Kidney (tissue), 14 donors: ENCODE results near the gene TRIM69. TPM values are rescaled to one million over a fixed set of nuclear protein-coding genes. Genes with fewer than 3 reads are reported as not detected.

Experiments used
- DNase-seq, 5 donors: peaks; one replicate each; pipeline ENCODE4 v3.0.0-alpha.2; 2013 to 2020
- FAIRE-seq: peaks from 2 replicates; lab custom pipeline; 2012; peaks lifted over from hg19 to GRCh38; lab: Jason Lieb, UNC
- H3K27ac ChIP-seq, 2 donors: one replicate each; pipeline ENCODE4 v1.7.0; 2013; ENCODE audit warnings: low read depth in 2 of 2, low read length in 2 of 2, inconsistent platforms in 1 of 2
- H3K27me3 ChIP-seq: one replicate; pipeline ENCODE4 v1.7.1; 2013; ENCODE audit warnings: low read length, inconsistent platforms; ENCODE audit not compliant: control insufficient read depth, insufficient read depth
- H3K36me3 ChIP-seq, 3 donors: one replicate each; pipeline versions ENCODE4 v1.7.0 to v1.7.1; 2013; ENCODE audit warnings: low read length in 3 of 3, control low read depth in 1 of 3, inconsistent platforms in 1 of 3; ENCODE audit not compliant: insufficient read depth in 3 of 3, control insufficient read depth in 2 of 3
- H3K4me1 ChIP-seq, 3 donors: one replicate each; pipeline versions ENCODE4 v1.7.0 to v1.7.1; 2013; ENCODE audit warnings: low read length in 3 of 3, inconsistent platforms in 1 of 3, low read depth in 1 of 3; ENCODE audit not compliant: control insufficient read depth in 2 of 3, insufficient read depth in 2 of 3
- H3K4me3 ChIP-seq, 3 donors: one replicate each; pipeline versions ENCODE4 v1.7.0 to v1.8.1; 2013; ENCODE audit warnings: low read length in 3 of 3, control low read depth in 1 of 3, inconsistent platforms in 1 of 3
- H3K9ac ChIP-seq, 3 donors: one replicate each; pipeline versions ENCODE4 v1.7.0 to v1.7.1; 2013; ENCODE audit warnings: low read length in 3 of 3, control low read depth in 1 of 3, inconsistent platforms in 1 of 3
- H3K9me3 ChIP-seq, 3 donors: one replicate each; pipeline versions ENCODE4 v1.7.0 to v1.7.1; 2013; ENCODE audit warnings: low read length in 3 of 3, control low read depth in 1 of 3, inconsistent platforms in 1 of 3; ENCODE audit not compliant: control insufficient read depth in 2 of 3, insufficient read depth in 1 of 3
- intact Hi-C: fragments of 100-400 bp; cut with DNase I; formaldehyde crosslinking; loops from one replicate; pipeline ENCODE4 v1.11.1; 2022
- polyA plus RNA-seq: library from polyadenylated mRNA; stranded (reverse); fragments of 350-450 nt; fragmentation: Illumina TruSeq; extraction: RNeasy Lipid Tissue Mini Kit (QIAGEN cat#74804); gene quantifications from one replicate; pipeline ENCODE4 v1.2.3, GENCODE V29; 2014; ENCODE audit warnings: low read depth, low replicate concordance; ENCODE audit not compliant: insufficient read depth
- total RNA-seq: library from RNA; stranded (reverse); fragmentation: NEBNext Ultra II Directional; extraction: Animal tissue kit (Norgen Biotek cat#: 25700); gene quantifications from one replicate; pipeline ENCODE4 v1.2.1, GENCODE V29; 2021
- TF ChIP-seq, protein P1 (sequence below): IDR thresholded peaks from 3 replicates; pipeline ENCODE4 v1.5.1; 2012; ENCODE audit warnings: mild to moderate bottlenecking, moderate library complexity, borderline replicate concordance; ENCODE audit not compliant: insufficient read depth; ENCODE audit errors: extremely low read depth
- donor health status: control.
- donor health status: control.
- donor health status: control.
- donor health status: control.
- donor health status: control.
- donor health status: DM: yes; HTN: yes; CAD: no.
- donor health status: Normal renal cell carcinoma (clear cell type).

The TRIM69 gene
- total and polyA plus RNA-seq, 2 donors from 2014 or later, result 29.6 to 41.2 TPM

GRCh38 chr15:44706946-44707636 lies 29.2 kb upstream of the TRIM69 start:
- H3K9ac ChIP-seq, result no peak overlapping the region
- no peak overlapping the region for H3K27ac ChIP-seq
- no peaks in the 10 kb centered on the region for H3K27me3 ChIP-seq

GRCh38 chr15:44710236-44711095 lies 25.9 kb upstream of the TRIM69 start:
- intact Hi-C loops, result no loop called here
- Histone ChIP-seq H3K36me3 (peaks cover 0 to 8% (median 3%) of the 10 kb centered on the region in 3 donors), H3K9me3 (no peaks in the 10 kb centered on the region), H3K9ac (peak overlapping the region; percentile 74 to 99 (median 89)), H3K4me1 (no peaks in the 10 kb centered on the region), H3K27me3 (no peaks in the 10 kb centered on the region), H3K27ac (peak overlapping the region; percentile 99 to 100), H3K4me3 (peak overlapping the region; percentile 81 to 98 (median 91))
- TF ChIP-seq, protein P1, sequence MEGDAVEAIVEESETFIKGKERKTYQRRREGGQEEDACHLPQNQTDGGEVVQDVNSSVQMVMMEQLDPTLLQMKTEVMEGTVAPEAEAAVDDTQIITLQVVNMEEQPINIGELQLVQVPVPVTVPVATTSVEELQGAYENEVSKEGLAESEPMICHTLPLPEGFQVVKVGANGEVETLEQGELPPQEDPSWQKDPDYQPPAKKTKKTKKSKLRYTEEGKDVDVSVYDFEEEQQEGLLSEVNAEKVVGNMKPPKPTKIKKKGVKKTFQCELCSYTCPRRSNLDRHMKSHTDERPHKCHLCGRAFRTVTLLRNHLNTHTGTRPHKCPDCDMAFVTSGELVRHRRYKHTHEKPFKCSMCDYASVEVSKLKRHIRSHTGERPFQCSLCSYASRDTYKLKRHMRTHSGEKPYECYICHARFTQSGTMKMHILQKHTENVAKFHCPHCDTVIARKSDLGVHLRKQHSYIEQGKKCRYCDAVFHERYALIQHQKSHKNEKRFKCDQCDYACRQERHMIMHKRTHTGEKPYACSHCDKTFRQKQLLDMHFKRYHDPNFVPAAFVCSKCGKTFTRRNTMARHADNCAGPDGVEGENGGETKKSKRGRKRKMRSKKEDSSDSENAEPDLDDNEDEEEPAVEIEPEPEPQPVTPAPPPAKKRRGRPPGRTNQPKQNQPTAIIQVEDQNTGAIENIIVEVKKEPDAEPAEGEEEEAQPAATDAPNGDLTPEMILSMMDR, result peak; percentile 30
- FAIRE-seq (no peak), DNase-seq (peak in 2 of 5 donors; percentile 19 to 76)

More at GRCh38 chr15:44706946-44707636, 29.2 kb upstream of the TRIM69 start:
- TF ChIP-seq, protein P1, result no peak
- H3K9me3 ChIP-seq, result no peaks in the 10 kb centered on the region
- intact Hi-C loops, result no loop called here
- H3K4me1 ChIP-seq, result no peaks in the 10 kb centered on the region
- no peak for DNase-seq
- H3K36me3 ChIP-seq, result no peaks in the 10 kb centered on the region
- FAIRE-seq, result no peak
- no peak overlapping the region for H3K4me3 ChIP-seq

DNA sequence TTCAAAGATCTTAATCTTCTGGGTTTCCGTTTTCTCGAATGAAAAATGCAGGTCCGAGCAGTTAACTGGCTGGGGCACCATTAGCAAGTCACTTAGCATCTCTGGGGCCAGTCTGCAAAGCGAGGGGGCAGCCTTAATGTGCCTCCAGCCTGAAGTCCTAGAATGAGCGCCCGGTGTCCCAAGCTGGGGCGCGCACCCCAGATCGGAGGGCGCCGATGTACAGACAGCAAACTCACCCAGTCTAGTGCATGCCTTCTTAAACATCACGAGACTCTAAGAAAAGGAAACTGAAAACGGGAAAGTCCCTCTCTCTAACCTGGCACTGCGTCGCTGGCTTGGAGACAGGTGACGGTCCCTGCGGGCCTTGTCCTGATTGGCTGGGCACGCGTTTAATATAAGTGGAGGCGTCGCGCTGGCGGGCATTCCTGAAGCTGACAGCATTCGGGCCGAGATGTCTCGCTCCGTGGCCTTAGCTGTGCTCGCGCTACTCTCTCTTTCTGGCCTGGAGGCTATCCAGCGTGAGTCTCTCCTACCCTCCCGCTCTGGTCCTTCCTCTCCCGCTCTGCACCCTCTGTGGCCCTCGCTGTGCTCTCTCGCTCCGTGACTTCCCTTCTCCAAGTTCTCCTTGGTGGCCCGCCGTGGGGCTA lies 25.1 kb upstream of the TRIM69 start, which contains the start of the genes B2M and PATL2:
Gene B2M (plus strand): TSS at position 422 of the 647 bp plus-strand sequence. CDS start 30 bp downstream, at position 452.
Gene PATL2 (minus strand): TSS at position 228 of the 647 bp plus-strand sequence. CDS start 34,833 bp downstream, outside the sequence.
- H3K4me1 ChIP-seq, result peaks cover 0 to 3% (median 0%) of the 10 kb centered on the region in 3 donors
- intact Hi-C loops, result no loop called here

More for the DNA sequence above, 25.1 kb upstream of the TRIM69 start, which contains the start of the genes B2M and PATL2:
- DNase-seq (peak; percentile 98 to 99 (median 99)), FAIRE-seq (peak; percentile 70)
- H3K4me3 ChIP-seq, result peak within 1 kb of the TSS; percentile 81 to 98 (median 91)
- H3K27ac ChIP-seq, result peak within 1 kb of the TSS; percentile 99 to 100
- H3K27me3 ChIP-seq, result no peaks in the 10 kb centered on the region
- peak within 1 kb of the TSS; percentile 74 to 99 (median 89) for H3K9ac ChIP-seq
- H3K36me3 ChIP-seq, result peaks cover 0 to 15% (median 10%) of the 10 kb centered on the region in 3 donors
- TF ChIP-seq, protein P1, result peak; percentile 3
- no peaks in the 10 kb centered on the region for H3K9me3 ChIP-seq
